Measurements from ENCODE around the gene PIWIL4. TPM values are rescaled to one million over a fixed set of nuclear protein-coding genes. Genes with fewer than 3 reads are reported as not detected.
"Not testable (repeated sequence)": the region's sequence is repeated elsewhere in the genome, so short reads cannot be mapped to it uniquely, and the experiment has no call there.

PIWIL4 gene
- total RNA-seq, 1 donor from 2014 or later: 2.6 TPM

DNA sequence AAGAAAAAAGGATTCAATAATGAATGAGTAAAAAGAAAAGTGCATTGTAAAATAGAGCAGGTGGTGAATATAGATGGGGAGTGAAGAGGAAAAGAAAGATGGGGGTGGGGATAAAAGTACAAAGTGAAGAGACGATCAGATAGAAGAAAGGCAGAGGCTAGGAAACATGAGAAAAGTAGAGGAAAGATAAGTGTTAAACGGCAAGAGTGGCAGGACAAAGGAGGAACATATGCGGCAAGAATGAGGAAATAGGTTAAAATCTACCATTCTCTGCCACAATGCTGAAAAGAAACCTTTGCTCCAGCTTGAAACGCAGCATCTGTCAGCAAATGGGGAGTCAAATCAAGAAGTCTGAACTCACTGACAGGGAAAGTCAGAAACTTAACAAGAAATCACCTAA is 16.7 kb upstream of the PIWIL4 start:
- no peaks in the 10 kb centered on the region for H3K9me3 Mint-ChIP-seq (ENCODE audit: low read depth)
- H3K4me1 Mint-ChIP-seq (ENCODE audit: low read depth): peaks cover 50% of the 10 kb centered on the region
- no peak overlapping the region for H3K4me3 Mint-ChIP-seq (ENCODE audit: unreplicated experiment)
- no peak overlapping the region for H3K27ac Mint-ChIP-seq (ENCODE audit: unreplicated experiment)
- TF ChIP-seq CTCF (IDR thresholded peaks at IDR 0.05): no peak
- DNase-seq (ENCODE audit: low spot score): no peak
- H3K27me3 Mint-ChIP-seq (ENCODE audit: low read depth): no peaks in the 10 kb centered on the region
- H3K36me3 Mint-ChIP-seq (ENCODE audit: low read depth): no peaks in the 10 kb centered on the region

DNA sequence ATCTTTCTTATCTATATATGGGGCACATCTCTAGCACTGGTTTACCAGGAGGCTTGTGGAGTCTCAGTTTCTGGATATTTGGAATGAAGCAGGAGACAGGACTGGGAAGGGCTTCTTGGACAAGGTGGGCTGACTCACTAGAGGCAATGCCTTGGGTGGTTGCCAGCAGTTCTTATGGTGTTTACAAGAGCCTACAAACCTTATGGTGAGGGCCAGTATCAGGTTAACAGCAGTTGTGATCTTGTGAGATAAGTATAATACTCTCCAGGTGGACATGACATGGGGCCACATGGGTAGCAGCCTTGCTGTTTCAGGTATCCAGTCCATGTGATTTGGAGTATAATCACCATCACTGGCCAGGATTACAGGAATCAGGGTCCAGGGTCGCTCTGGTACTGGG is 13.2 kb upstream of the PIWIL4 start:
- H3K9me3 Mint-ChIP-seq (ENCODE audit: low read depth): no peaks in the 10 kb centered on the region
- H3K27ac Mint-ChIP-seq (ENCODE audit: unreplicated experiment): no peak overlapping the region
- TF ChIP-seq CTCF (IDR thresholded peaks at IDR 0.05): no peak
- no peaks in the 10 kb centered on the region for H3K27me3 Mint-ChIP-seq (ENCODE audit: low read depth)
- peaks cover 37% of the 10 kb centered on the region for H3K4me1 Mint-ChIP-seq (ENCODE audit: low read depth)
- no peak overlapping the region for H3K4me3 Mint-ChIP-seq (ENCODE audit: unreplicated experiment)
- H3K36me3 Mint-ChIP-seq (ENCODE audit: low read depth): no peaks in the 10 kb centered on the region
- DNase-seq (ENCODE audit: low spot score): no peak

DNA sequence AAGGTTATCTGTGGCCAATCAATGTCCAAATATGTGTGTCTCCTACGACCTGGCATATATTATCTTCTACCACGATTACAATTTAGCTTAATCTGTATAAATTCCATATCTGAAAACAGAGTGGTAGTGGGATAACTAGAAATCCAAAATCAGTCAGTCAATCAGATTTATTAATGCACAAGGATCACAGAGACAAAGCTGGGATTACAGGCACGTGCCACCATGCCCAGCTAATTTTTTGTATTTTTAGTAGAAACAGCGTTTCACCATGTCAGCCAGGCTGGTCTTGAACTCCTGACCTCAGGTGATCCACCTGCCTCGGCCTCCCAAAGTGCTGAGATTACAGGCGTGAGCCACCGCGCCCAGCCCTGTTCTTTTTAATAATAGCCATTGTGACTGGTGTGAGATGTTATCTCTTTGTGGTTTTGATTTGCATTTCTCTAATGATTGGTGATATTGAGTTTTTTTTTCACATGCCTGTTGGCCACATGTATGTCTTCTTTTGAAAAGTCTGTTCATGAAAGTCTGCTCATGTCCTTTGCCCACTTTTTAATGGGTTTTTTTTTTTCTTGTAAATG is 11.3 kb upstream of the PIWIL4 start:
- not testable (repeated sequence) for H3K4me3 Mint-ChIP-seq (ENCODE audit: unreplicated experiment); DNase-seq (ENCODE audit: low spot score); H3K36me3 Mint-ChIP-seq (ENCODE audit: low read depth); H3K9me3 Mint-ChIP-seq (ENCODE audit: low read depth); H3K27ac Mint-ChIP-seq (ENCODE audit: unreplicated experiment); H3K27me3 Mint-ChIP-seq (ENCODE audit: low read depth)
- peaks cover 30% of the 10 kb centered on the region for H3K4me1 Mint-ChIP-seq (ENCODE audit: low read depth)

DNA sequence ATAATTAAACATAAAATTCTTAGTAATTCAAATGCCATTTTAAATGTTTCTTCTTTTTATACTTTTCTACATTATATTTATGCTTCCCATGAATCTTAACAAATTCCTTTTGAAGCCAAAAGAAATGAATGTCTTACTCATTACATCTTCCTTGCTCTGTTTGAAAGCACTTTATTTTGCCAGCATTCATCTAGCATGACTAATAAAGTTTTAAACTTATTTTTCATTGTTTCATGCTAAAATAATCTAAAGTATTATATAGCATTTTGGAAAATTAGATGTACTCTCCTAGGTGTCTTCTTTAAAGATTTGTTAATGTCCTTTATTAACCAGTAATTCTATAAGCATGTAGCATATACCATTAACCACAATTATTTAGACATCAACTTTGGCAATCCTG is 9.7 kb upstream of the PIWIL4 start:
- TF ChIP-seq CTCF (IDR thresholded peaks at IDR 0.05): no peak
- DNase-seq (ENCODE audit: low spot score): no peak
- Mint-ChIP-seq H3K27ac (ENCODE audit: unreplicated experiment) (peak overlapping the region; percentile 71), H3K36me3 (ENCODE audit: low read depth) (no peaks in the 10 kb centered on the region), H3K4me1 (ENCODE audit: low read depth) (peaks cover 32% of the 10 kb centered on the region), H3K4me3 (ENCODE audit: unreplicated experiment) (no peak overlapping the region), H3K27me3 (ENCODE audit: low read depth) (no peaks in the 10 kb centered on the region), H3K9me3 (ENCODE audit: low read depth) (no peaks in the 10 kb centered on the region)

GRCh38 chr11:94557992-94558391 is 9.2 kb upstream of the PIWIL4 start:
- Mint-ChIP-seq H3K4me1 (ENCODE audit: low read depth) (peaks cover 36% of the 10 kb centered on the region), H3K36me3 (ENCODE audit: low read depth) (no peaks in the 10 kb centered on the region), H3K4me3 (ENCODE audit: unreplicated experiment) (no peak overlapping the region), H3K27me3 (ENCODE audit: low read depth) (no peaks in the 10 kb centered on the region), H3K9me3 (ENCODE audit: low read depth) (no peaks in the 10 kb centered on the region), H3K27ac (ENCODE audit: unreplicated experiment) (peak overlapping the region; percentile 41)
- TF ChIP-seq CTCF (IDR thresholded peaks at IDR 0.05): no peak
- no peak for DNase-seq (ENCODE audit: low spot score)

GRCh38 chr11:94558468-94558867 is 8.7 kb upstream of the PIWIL4 start:
- Mint-ChIP-seq H3K4me3 (ENCODE audit: unreplicated experiment) (no peak overlapping the region), H3K27me3 (ENCODE audit: low read depth) (no peaks in the 10 kb centered on the region), H3K4me1 (ENCODE audit: low read depth) (peaks cover 41% of the 10 kb centered on the region), H3K27ac (ENCODE audit: unreplicated experiment) (no peak overlapping the region), H3K9me3 (ENCODE audit: low read depth) (no peaks in the 10 kb centered on the region), H3K36me3 (ENCODE audit: low read depth) (no peaks in the 10 kb centered on the region)
- DNase-seq (ENCODE audit: low spot score): no peak
- TF ChIP-seq CTCF (IDR thresholded peaks at IDR 0.05): no peak

Data from chondrocyte (in vitro differentiated cells).